Thoracic aorta (tissue), 2 donors: ENCODE results near the gene DOCK3. TPM values are rescaled to one million over a fixed set of nuclear protein-coding genes. Genes with fewer than 3 reads are reported as not detected.

Experiments used
- ATAC-seq: fragments of 150-250 bp; one replicate; pipeline ENCODE4 v1.8.0; 2017; ENCODE audit warnings: low read depth; ENCODE audit not compliant: insufficient number of reproducible peaks, low FRiP score
- DNase-seq: peaks from one replicate; pipeline ENCODE4 v3.0.0-alpha.2; 2020; ENCODE audit warnings: low spot score
- H3K27ac ChIP-seq, 2 donors: fragments of 200-600 bp; sonication (generic); 1 replicate in 1 of 2; 2 replicates in 1 of 2; pipeline ENCODE4 v1.5.1; 2016; ENCODE audit warnings: mild to moderate bottlenecking in 2 of 2, moderate library complexity in 2 of 2
- H3K27me3 ChIP-seq: fragments of 200-600 bp; sonication (generic); replicated peaks from 2 replicates; pipeline ENCODE4 v1.6.0; 2016; ENCODE audit warnings: mild to moderate bottlenecking; ENCODE audit not compliant: insufficient read depth
- H3K36me3 ChIP-seq: fragments of 200-600 bp; sonication (generic); one replicate; pipeline ENCODE4 v1.5.1; 2016
- H3K4me1 ChIP-seq, 2 donors: fragments of 200-600 bp; sonication (generic); 1 replicate in 1 of 2; 2 replicates in 1 of 2; pipeline versions ENCODE4 v1.5.1 to v1.6.0; 2016; ENCODE audit warnings: low read depth in 2 of 2, mild to moderate bottlenecking in 1 of 2; ENCODE audit not compliant: control insufficient read depth in 1 of 2
- H3K4me3 ChIP-seq: fragments of 200-600 bp; sonication (generic); 2 replicates; pipeline ENCODE4 v1.5.1; 2016; ENCODE audit warnings: mild to moderate bottlenecking
- H3K9me3 ChIP-seq: fragments of 200-600 bp; sonication (generic); 2 replicates; pipeline ENCODE4 v1.5.1; 2016
- CTCF ChIP-seq: fragments of 200-600 bp; sonication (generic); IDR thresholded peaks from one replicate; pipeline ENCODE4 v1.5.1; 2019; ENCODE audit warnings: antibody characterized with exemption
- total RNA-seq, 2 donors: library from RNA; depleted of rRNA; stranded (reverse); fragments of >200 nt; gene quantifications; one replicate each; pipeline versions ENCODE4 v1.1.0 to v1.2.3, GENCODE V29; 2016

DOCK3 gene
- total RNA-seq, 2 donors from 2014 or later, result 0.14 to 0.71 TPM

- ATAC-seq, result no peak
- H3K4me3 ChIP-seq, result no peak overlapping the region
- no peak overlapping the region for H3K27ac ChIP-seq
- H3K36me3 ChIP-seq, result no peaks in the 10 kb centered on the region
- no peaks in the 10 kb centered on the region for H3K9me3 ChIP-seq
- TF ChIP-seq CTCF, result no peak
- no peaks in the 10 kb centered on the region for H3K27me3 ChIP-seq
- no peaks in the 10 kb centered on the region for H3K4me1 ChIP-seq
- no peak for DNase-seq
These were observed 604.7 kb downstream of the DOCK3 start for GRCh38 chr3:51279448-51279847.

GRCh38 chr3:51280176-51280575 is 605.4 kb downstream of the DOCK3 start:
- no peaks in the 10 kb centered on the region for H3K9me3 ChIP-seq
- ATAC-seq, result no peak
- H3K4me3 ChIP-seq, result no peak overlapping the region
- TF ChIP-seq CTCF, result no peak
- no peaks in the 10 kb centered on the region for H3K4me1 ChIP-seq
- DNase-seq, result no peak
- no peaks in the 10 kb centered on the region for H3K36me3 ChIP-seq
- no peaks in the 10 kb centered on the region for H3K27me3 ChIP-seq
- no peak overlapping the region for H3K27ac ChIP-seq

GRCh38 chr3:51282931-51283330 is 608.2 kb downstream of the DOCK3 start:
- Histone ChIP-seq H3K36me3 (no peaks in the 10 kb centered on the region), H3K9me3 (peaks cover 3% of the 10 kb centered on the region), H3K27ac (no peak overlapping the region), H3K4me3 (no peak overlapping the region), H3K4me1 (no peaks in the 10 kb centered on the region), H3K27me3 (no peaks in the 10 kb centered on the region)
- no peak for TF ChIP-seq CTCF
- DNase-seq (no peak), ATAC-seq (no peak)

GRCh38 chr3:51283421-51283820 is 608.7 kb downstream of the DOCK3 start:
- Histone ChIP-seq H3K36me3 (no peaks in the 10 kb centered on the region), H3K4me1 (no peaks in the 10 kb centered on the region), H3K27me3 (no peaks in the 10 kb centered on the region), H3K27ac (no peak overlapping the region), H3K9me3 (peaks cover 3% of the 10 kb centered on the region), H3K4me3 (no peak overlapping the region)
- no peak for TF ChIP-seq CTCF
- ATAC-seq, result no peak
- no peak for DNase-seq

- ATAC-seq, result no peak
- DNase-seq, result no peak
These were observed 620.9 kb downstream of the DOCK3 start for GRCh38 chr3:51295625-51296024.

More at GRCh38 chr3:51295625-51296024, 620.9 kb downstream of the DOCK3 start:
- H3K9me3 ChIP-seq, result no peaks in the 10 kb centered on the region
- no peak overlapping the region for H3K4me3 ChIP-seq
- TF ChIP-seq CTCF, result no peak
- no peaks in the 10 kb centered on the region for H3K27me3 ChIP-seq
- no peak overlapping the region for H3K27ac ChIP-seq
- H3K36me3 ChIP-seq, result no peaks in the 10 kb centered on the region
- H3K4me1 ChIP-seq, result no peaks in the 10 kb centered on the region
